ENCODE measurements around the gene CACNA1A. TPM values are rescaled to one million over a fixed set of nuclear protein-coding genes. Genes with fewer than 3 reads are reported as not detected.

CACNA1A gene
- polyA plus RNA-seq, 2 of the 4 experiments (the other 2 are of a cell fraction): 0.27 to 0.71 TPM

DNA sequence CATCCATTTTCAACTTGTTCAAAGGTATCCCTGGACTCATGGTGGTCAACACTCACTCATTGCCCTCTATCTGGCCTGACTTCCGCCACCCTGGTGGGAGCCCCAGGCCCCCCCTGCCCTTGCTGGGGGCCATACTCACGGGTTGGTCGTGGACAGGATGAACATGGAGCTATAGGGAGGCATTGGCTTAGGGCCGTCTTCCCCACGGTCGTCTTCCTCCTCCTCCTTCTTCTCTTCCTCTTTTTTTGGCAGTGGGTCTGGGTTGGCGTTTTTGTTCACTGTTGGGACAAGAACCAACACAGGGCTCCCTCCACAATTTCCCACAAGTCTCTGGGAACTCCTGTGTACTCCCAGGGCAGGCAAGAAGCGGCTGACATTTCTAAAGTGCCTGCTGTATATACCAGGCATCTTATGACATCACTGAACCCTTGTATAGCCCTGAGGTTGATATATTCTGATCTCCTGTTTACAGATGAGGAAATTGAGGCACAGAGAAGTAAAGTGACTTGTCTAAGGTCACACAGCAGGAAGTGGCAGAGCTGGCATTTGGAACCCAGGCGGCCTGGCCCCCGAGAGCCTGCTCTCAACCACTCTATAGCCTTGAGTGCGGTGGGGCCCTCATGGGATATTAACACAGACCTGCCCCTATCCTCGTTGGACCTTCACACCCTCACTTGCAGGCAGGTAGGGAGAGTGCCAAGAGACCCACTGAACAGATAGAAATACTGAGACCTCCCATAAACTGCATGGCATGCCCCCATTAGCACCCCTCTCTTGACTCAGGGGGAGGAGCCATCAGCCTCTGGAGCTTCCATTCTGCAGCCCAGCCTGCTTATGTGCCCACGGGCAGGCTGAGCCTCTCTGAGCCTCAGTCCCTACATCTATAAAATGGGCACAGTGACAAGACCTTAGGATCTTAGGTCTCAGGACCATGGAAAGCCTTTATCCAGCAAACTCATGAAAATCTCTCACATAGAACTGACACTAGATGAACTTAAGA is 221.1 kb downstream of the CACNA1A start:
- Histone ChIP-seq H3K4me1 (no peaks in the 10 kb centered on the region), H3K9me3 (no peaks in the 10 kb centered on the region), H3K4me3 (no peak overlapping the region), H3K4me2 (no peak overlapping the region), H3K27ac (no peak overlapping the region)
- TF ChIP-seq GATA3 (IDR thresholded peaks at IDR 0.05; ENCODE audit: borderline replicate concordance): no peak
- TF ChIP-seq NFE2L2 (conservative IDR thresholded peaks at IDR 0.05; ENCODE audit: low read length): no peak
- TF ChIP-seq ZFP36 (IDR thresholded peaks at IDR 0.05; ENCODE audit: borderline replicate concordance, partially characterized antibody): no peak
- no peak for TF ChIP-seq BHLHE40 (IDR thresholded peaks at IDR 0.05; ENCODE audit: low read depth, low read length)
- TF ChIP-seq, protein P1, sequence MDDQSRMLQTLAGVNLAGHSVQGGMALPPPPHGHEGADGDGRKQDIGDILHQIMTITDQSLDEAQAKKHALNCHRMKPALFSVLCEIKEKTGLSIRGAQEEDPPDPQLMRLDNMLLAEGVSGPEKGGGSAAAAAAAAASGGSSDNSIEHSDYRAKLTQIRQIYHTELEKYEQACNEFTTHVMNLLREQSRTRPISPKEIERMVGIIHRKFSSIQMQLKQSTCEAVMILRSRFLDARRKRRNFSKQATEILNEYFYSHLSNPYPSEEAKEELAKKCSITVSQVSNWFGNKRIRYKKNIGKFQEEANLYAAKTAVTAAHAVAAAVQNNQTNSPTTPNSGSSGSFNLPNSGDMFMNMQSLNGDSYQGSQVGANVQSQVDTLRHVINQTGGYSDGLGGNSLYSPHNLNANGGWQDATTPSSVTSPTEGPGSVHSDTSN (IDR thresholded peaks at IDR 0.05): no peak
- TF ChIP-seq RARB (CRISPR knock-in tag; IDR thresholded peaks at IDR 0.05): no peak
- TF ChIP-seq, protein P2, sequence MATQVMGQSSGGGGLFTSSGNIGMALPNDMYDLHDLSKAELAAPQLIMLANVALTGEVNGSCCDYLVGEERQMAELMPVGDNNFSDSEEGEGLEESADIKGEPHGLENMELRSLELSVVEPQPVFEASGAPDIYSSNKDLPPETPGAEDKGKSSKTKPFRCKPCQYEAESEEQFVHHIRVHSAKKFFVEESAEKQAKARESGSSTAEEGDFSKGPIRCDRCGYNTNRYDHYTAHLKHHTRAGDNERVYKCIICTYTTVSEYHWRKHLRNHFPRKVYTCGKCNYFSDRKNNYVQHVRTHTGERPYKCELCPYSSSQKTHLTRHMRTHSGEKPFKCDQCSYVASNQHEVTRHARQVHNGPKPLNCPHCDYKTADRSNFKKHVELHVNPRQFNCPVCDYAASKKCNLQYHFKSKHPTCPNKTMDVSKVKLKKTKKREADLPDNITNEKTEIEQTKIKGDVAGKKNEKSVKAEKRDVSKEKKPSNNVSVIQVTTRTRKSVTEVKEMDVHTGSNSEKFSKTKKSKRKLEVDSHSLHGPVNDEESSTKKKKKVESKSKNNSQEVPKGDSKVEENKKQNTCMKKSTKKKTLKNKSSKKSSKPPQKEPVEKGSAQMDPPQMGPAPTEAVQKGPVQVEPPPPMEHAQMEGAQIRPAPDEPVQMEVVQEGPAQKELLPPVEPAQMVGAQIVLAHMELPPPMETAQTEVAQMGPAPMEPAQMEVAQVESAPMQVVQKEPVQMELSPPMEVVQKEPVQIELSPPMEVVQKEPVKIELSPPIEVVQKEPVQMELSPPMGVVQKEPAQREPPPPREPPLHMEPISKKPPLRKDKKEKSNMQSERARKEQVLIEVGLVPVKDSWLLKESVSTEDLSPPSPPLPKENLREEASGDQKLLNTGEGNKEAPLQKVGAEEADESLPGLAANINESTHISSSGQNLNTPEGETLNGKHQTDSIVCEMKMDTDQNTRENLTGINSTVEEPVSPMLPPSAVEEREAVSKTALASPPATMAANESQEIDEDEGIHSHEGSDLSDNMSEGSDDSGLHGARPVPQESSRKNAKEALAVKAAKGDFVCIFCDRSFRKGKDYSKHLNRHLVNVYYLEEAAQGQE (IDR thresholded peaks at IDR 0.05): no peak
- TF ChIP-seq, protein P3, sequence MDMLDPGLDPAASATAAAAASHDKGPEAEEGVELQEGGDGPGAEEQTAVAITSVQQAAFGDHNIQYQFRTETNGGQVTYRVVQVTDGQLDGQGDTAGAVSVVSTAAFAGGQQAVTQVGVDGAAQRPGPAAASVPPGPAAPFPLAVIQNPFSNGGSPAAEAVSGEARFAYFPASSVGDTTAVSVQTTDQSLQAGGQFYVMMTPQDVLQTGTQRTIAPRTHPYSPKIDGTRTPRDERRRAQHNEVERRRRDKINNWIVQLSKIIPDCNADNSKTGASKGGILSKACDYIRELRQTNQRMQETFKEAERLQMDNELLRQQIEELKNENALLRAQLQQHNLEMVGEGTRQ (IDR thresholded peaks at IDR 0.05): no peak
- no peak for TF ChIP-seq ESRRA (IDR thresholded peaks at IDR 0.05; ENCODE audit: borderline replicate concordance, low read length)
- TF ChIP-seq RNF2 (IDR thresholded peaks at IDR 0.05; ENCODE audit: borderline replicate concordance, low read depth): no peak
- no peak for TF ChIP-seq RAD21 (conservative IDR thresholded peaks at IDR 0.05 in 1 of 2, IDR thresholded peaks at IDR 0.05 in 1 of 2)
- TF ChIP-seq, protein P4, sequence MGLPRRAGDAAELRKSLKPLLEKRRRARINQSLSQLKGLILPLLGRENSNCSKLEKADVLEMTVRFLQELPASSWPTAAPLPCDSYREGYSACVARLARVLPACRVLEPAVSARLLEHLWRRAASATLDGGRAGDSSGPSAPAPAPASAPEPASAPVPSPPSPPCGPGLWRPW (IDR thresholded peaks at IDR 0.05): no peak
- no peak for TF ChIP-seq ZSCAN20 (CRISPR knock-in tag; IDR thresholded peaks at IDR 0.05)
- CTCF ChIA-PET: interaction anchor here (2.9 kb wide), 1 partner anchor 8 kb away, joined by 9 read pairs; no protein-coding TSS in a partner anchor
- ATAC-seq (no peak), FAIRE-seq (no peak), DNase-seq (ENCODE audit: low read depth in 1 of 2, low spot score in 1 of 2) (no peak)
- POLR2A ChIA-PET: no interaction called here
- 40% methylated on average over 13 of the region's 13 CpGs for WGBS (ENCODE audit: missing lambda C conversion rate)

DNA sequence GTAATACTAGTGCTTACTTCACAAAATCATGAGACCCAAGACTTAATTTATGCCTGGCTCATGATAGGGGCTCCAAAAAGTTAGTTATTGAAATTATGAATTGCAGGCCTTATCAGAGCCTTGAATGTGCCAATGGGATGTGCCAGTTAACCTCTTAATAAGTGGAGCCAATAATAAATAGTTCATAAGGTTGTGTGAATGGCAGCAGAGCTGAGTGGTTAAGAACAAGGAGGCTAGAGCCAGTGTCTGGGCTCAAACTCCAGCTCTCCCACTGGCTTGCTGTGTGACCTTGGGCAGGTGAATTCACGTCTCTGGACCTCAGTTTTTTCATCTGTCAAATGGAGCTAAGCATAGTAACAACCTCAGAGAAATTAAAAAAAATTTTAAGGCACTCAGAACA is 222.4 kb downstream of the CACNA1A start:
- WGBS (ENCODE audit: missing lambda C conversion rate): 6% methylated on average over 1 of the region's 1 CpG
- Histone ChIP-seq H3K27ac (no peak overlapping the region), H3K4me1 (no peaks in the 10 kb centered on the region), H3K9me3 (no peaks in the 10 kb centered on the region), H3K4me3 (no peak overlapping the region), H3K4me2 (no peak overlapping the region)
- CTCF ChIA-PET: no interaction called here
- FAIRE-seq (no peak), ATAC-seq (no peak), DNase-seq (ENCODE audit: low read depth in 1 of 2, low spot score in 1 of 2) (no peak)
- TF ChIP-seq FOSL2 (IDR thresholded peaks at IDR 0.05) (no peak), FOSL2 (CRISPR knock-in tag; IDR thresholded peaks at IDR 0.05) (no peak), POLR2A (IDR thresholded peaks at IDR 0.05; ENCODE audit: low read length) (no peak), CHD4 (IDR thresholded peaks at IDR 0.05; ENCODE audit: borderline replicate concordance) (no peak), NR3C1 (IDR thresholded peaks at IDR 0.05) (no peak), RCOR1 (IDR thresholded peaks at IDR 0.05; ENCODE audit: low read depth, low read length) (no peak), NFE2L2 (conservative IDR thresholded peaks at IDR 0.05; ENCODE audit: low read length) (no peak)
- TF ChIP-seq, protein P5, sequence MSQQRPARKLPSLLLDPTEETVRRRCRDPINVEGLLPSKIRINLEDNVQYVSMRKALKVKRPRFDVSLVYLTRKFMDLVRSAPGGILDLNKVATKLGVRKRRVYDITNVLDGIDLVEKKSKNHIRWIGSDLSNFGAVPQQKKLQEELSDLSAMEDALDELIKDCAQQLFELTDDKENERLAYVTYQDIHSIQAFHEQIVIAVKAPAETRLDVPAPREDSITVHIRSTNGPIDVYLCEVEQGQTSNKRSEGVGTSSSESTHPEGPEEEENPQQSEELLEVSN (IDR thresholded peaks at IDR 0.05; ENCODE audit: borderline replicate concordance, low read depth): no peak
- TF ChIP-seq, protein P6, sequence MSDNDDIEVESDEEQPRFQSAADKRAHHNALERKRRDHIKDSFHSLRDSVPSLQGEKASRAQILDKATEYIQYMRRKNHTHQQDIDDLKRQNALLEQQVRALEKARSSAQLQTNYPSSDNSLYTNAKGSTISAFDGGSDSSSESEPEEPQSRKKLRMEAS (IDR thresholded peaks at IDR 0.05): no peak
- POLR2A ChIA-PET: no interaction called here
